ENCODE measurements around the gene SLC4A1.

The SLC4A1 gene

GRCh38 chr17:44203731-44204440, 64.0 kb downstream of the SLC4A1 start:
- peak; percentile 29 to 60 for DNase-seq

- DNase-seq: no peak
These were observed 65.2 kb downstream of the SLC4A1 start for GRCh38 chr17:44202756-44203155.

- peak; percentile 32 to 65 for DNase-seq
These were observed 67.3 kb downstream of the SLC4A1 start for GRCh38 chr17:44200478-44201155.

- peak; percentile 98 to 100 for DNase-seq
These were observed 68.1 kb downstream of the SLC4A1 start, which contains the start of gene ATXN7L3 for GRCh38 chr17:44199553-44200477. TSS of gene ATXN7L3 (minus strand) at chr17:44199884. CDS start at chr17:44198070, 1,814 bp downstream.

GRCh38 chr17:44198721-44199552, 69.0 kb downstream of the SLC4A1 start:
- peak; percentile 56 to 59 for DNase-seq

Data from NCI-H2081 (cell line).